IMR-90 (cell line): ENCODE measurements around the gene HS6ST2. TPM values are rescaled to one million over a fixed set of nuclear protein-coding genes. Genes with fewer than 3 reads are reported as not detected.
"Not testable (repeated sequence)": the region's sequence is repeated elsewhere in the genome, so short reads cannot be mapped to it uniquely, and the experiment has no call there.

Experiments used
- ATAC-seq: fragments of 200-7000 bp; cut with Tn5 transposase; 2 replicates; pipeline ENCODE4 v1.9.1; 2020; ENCODE audit warnings: low read depth, mild to moderate bottlenecking, moderate library complexity
- BruUV-seq: library from RNA; stranded (reverse); fragments of 400-500 nt; replicated peaks from 2 replicates; lab custom pipeline; 2021; lab: Mats Ljungman, UMichigan
- CTCF ChIA-PET: fragments of 300-600 bp; formaldehyde crosslinking; extraction: SDS; loops from one replicate; lab custom pipeline; 2021; ENCODE audit warnings: antibody characterized with exemption; lab: Yijun Ruan, JAX
- POLR2A ChIA-PET: fragments of 300-600 bp; sonication (Branson Sonifier 250); formaldehyde crosslinking; loops from one replicate; lab custom pipeline; 2022; ENCODE audit warnings: antibody characterized with exemption; ENCODE audit not compliant: unreplicated experiment; lab: Charles Lee
- DNase-seq: peaks from one replicate; pipeline ENCODE4 v3.0.0; 2013
- H2AFZ ChIP-seq: replicated peaks from 2 replicates; pipeline ENCODE3; 2013; ENCODE audit warnings: low read length, mild to moderate bottlenecking; ENCODE audit not compliant: poor library complexity
- H2AK5ac ChIP-seq: 2 replicates; pipeline ENCODE4 v1.6.1; 2013; ENCODE audit warnings: low read depth, low read length, inconsistent platforms
- H2AK9ac ChIP-seq: replicated peaks from 2 replicates; pipeline ENCODE3; 2013; ENCODE audit warnings: mild to moderate bottlenecking, low read depth, low read length, moderate library complexity; ENCODE audit not compliant: poor library complexity
- H2BK120ac ChIP-seq: 2 replicates; pipeline ENCODE4 v1.6.1; 2013; ENCODE audit warnings: low read depth, low read length, inconsistent platforms
- H2BK15ac ChIP-seq: 3 replicates; pipeline ENCODE4 v1.6.1; 2013; ENCODE audit warnings: low read depth, low read length, inconsistent platforms
- H2BK20ac ChIP-seq: 2 replicates; pipeline ENCODE4 v1.6.1; 2013; ENCODE audit warnings: low read depth, mild to moderate bottlenecking, inconsistent platforms, low read length, moderate library complexity
- H2BK5ac ChIP-seq: 2 replicates; pipeline ENCODE4 v1.6.1; 2013; ENCODE audit warnings: mild to moderate bottlenecking, low read depth, low read length, inconsistent platforms; ENCODE audit not compliant: poor library complexity, severe bottlenecking
- H3K14ac ChIP-seq: replicated peaks from 2 replicates; pipeline ENCODE4 v1.6.1; 2013; ENCODE audit warnings: low read depth, low read length, inconsistent platforms
- H3K18ac ChIP-seq: 2 replicates; pipeline ENCODE4 v1.6.1; 2013; ENCODE audit warnings: low read depth, low read length, control low read depth
- H3K23ac ChIP-seq: 2 replicates; pipeline ENCODE4 v1.6.1; 2013; ENCODE audit warnings: low read depth, low read length, inconsistent platforms
- H3K27ac ChIP-seq: 2 replicates; pipeline ENCODE4 v1.5.1; 2013; ENCODE audit warnings: mild to moderate bottlenecking, control low read depth, low read length; ENCODE audit not compliant: insufficient read depth
- H3K27me3 ChIP-seq: 2 replicates; pipeline ENCODE4 v1.6.1; 2013; ENCODE audit warnings: low read length; ENCODE audit not compliant: control insufficient read depth, insufficient read depth
- H3K36me3 ChIP-seq: 2 replicates; pipeline ENCODE4 v1.6.1; 2013; ENCODE audit warnings: low read length, mixed read lengths; ENCODE audit not compliant: control insufficient read depth, insufficient read depth
- H3K4ac ChIP-seq: 2 replicates; pipeline ENCODE4 v1.6.1; 2013; ENCODE audit warnings: low read depth, low read length, inconsistent platforms
- H3K4me1 ChIP-seq: 2 replicates; pipeline ENCODE4 v1.6.1; 2013; ENCODE audit warnings: low read length, mixed read lengths; ENCODE audit not compliant: control insufficient read depth, insufficient read depth
- H3K4me2 ChIP-seq: 2 replicates; pipeline ENCODE4 v1.6.1; 2013; ENCODE audit warnings: low read depth, mild to moderate bottlenecking, control low read depth, low read length, moderate library complexity
- H3K4me3 ChIP-seq: 2 replicates; pipeline ENCODE4 v1.5.1; 2013; ENCODE audit warnings: low read depth, mild to moderate bottlenecking, control low read depth, low read length, moderate library complexity; ENCODE audit not compliant: insufficient read depth
- H3K56ac ChIP-seq: 2 replicates; pipeline ENCODE4 v1.6.1; 2013; ENCODE audit warnings: low read length, inconsistent platforms; ENCODE audit not compliant: insufficient read depth; ENCODE audit errors: extremely low read depth
- H3K79me1 ChIP-seq, 2 experiments: 2 replicates each; pipeline ENCODE4 v1.6.1; 2013; ENCODE audit warnings: low read length in 2 of 2, inconsistent platforms in 1 of 2, low read depth in 1 of 2
- H3K9ac ChIP-seq: 2 replicates; pipeline ENCODE4 v1.6.1; 2013; ENCODE audit warnings: low read depth, low read length, control low read depth
- H3K9me1 ChIP-seq: 2 replicates; pipeline ENCODE4 v1.6.1; 2013; ENCODE audit warnings: low read length, inconsistent platforms; ENCODE audit not compliant: insufficient read depth
- H3K9me3 ChIP-seq: 2 replicates; pipeline ENCODE4 v1.6.1; 2013; ENCODE audit warnings: low read length; ENCODE audit not compliant: control insufficient read depth, insufficient read depth
- H4K20me1 ChIP-seq: 2 replicates; pipeline ENCODE4 v1.6.1; 2013; ENCODE audit warnings: low read length, inconsistent platforms; ENCODE audit not compliant: insufficient read depth
- H4K5ac ChIP-seq: 2 replicates; pipeline ENCODE4 v1.6.1; 2013; ENCODE audit warnings: mild to moderate bottlenecking, low read depth, low read length, control low read depth
- H4K8ac ChIP-seq, 2 experiments: 2 replicates each; pipeline ENCODE4 v1.6.1; 2013; ENCODE audit warnings: low read depth in 2 of 2, low read length in 2 of 2, control low read depth in 1 of 2, inconsistent platforms in 1 of 2
- H4K91ac ChIP-seq: 2 replicates; pipeline ENCODE4 v1.6.1; 2013; ENCODE audit warnings: low read depth, low read length, inconsistent platforms; ENCODE audit not compliant: insufficient read depth
- RCOR1 ChIP-seq: IDR thresholded peaks from 2 replicates; pipeline ENCODE4 v1.6.1; 2012; ENCODE audit warnings: mild to moderate bottlenecking, low read length, improper control_type of control experiment; ENCODE audit not compliant: insufficient replicate concordance
- WGBS, 2 experiments: methylation state at CpG; one replicate each; pipeline versions ENCODE4 v1.1.5 to v1.1.7; 2013; ENCODE audit warnings: missing lambda C conversion rate in 2 of 2; ENCODE audit not compliant: insufficient read length in 1 of 2; ENCODE audit errors: extremely low coverage in 2 of 2; 5-methylcytosine and 5-hydroxymethylcytosine counted together
- dilution Hi-C: fragments of 300-500 bp; cut with HindIII; formaldehyde crosslinking; loops from one replicate; pipeline ENCODE4 v1.14.3; 2018; ENCODE audit warnings: low sequenced_read_pairs; ENCODE audit not compliant: unreplicated experiment
- in situ Hi-C: fragments of 300-500 bp; cut with MboI; formaldehyde crosslinking; loops from 3 replicates; pipeline ENCODE4 v1.14.3; 2019; ENCODE audit warnings: low sequenced_read_pairs, inconsistent platforms, mixed read lengths
- intact Hi-C: fragments of 100-400 bp; cut with micrococcal nuclease; formaldehyde crosslinking; loops from 2 replicates; pipeline ENCODE4 v1.10.0; 2022
- polyA plus RNA-seq, 3 experiments: library from polyadenylated mRNA; depleted of rRNA; stranded (reverse); fragments of >200 nt; gene quantifications; 2 replicates each; pipeline ENCODE4 v1.2.3, GENCODE V29; 2012; ENCODE audit warnings: low replicate concordance in 1 of 3
- total RNA-seq: library from RNA; depleted of rRNA; stranded (reverse); fragments of >200 nt; gene quantifications from 2 replicates; pipeline ENCODE4 v1.2.3, GENCODE V29; 2012
- TF ChIP-seq, protein P1 (sequence below): fragments of 150-350 bp; IDR thresholded peaks from 2 replicates; pipeline ENCODE4 v1.6.1; 2017; ENCODE audit warnings: mild to moderate bottlenecking, antibody characterized with exemption, low read length, low read depth

The HS6ST2 gene
- total and polyA plus RNA-seq, 2 of the 4 experiments (the other 2 are of a cell fraction), result not detected

DNA sequence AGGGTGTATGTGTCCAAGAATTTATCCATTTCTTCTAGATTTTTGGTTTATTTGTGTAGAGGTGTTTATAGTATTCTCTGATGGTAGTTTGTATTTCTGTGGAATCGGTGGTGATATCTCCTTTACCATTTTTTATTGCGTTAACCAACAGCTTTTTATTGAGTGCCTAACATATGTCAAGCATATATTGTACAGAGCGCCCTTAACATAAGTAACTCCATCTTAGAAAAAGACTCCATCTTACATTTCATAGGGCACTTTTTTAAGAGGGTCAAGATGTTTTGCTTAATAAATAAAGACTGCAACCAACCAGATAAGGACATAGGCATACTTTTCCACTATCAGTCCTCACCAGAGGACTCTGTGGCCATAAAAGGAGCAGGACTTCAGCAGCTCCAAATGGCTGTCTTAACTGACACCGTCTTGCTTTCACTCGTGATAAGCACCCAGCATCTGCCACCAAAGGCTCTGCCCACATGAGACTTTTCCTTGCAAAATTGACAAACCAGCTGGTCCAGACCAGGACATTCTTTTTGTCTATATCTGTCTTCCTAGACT lies 75.0 kb downstream of the HS6ST2 start:
- Histone ChIP-seq H4K91ac (no peak overlapping the region), H3K36me3 (no peaks in the 10 kb centered on the region), H3K4me3 (no peak overlapping the region), H4K20me1 (no peaks in the 10 kb centered on the region), H2BK5ac (no peak overlapping the region), H2BK20ac (no peak overlapping the region), H3K27me3 (no peaks in the 10 kb centered on the region), H3K79me1 (no peaks in the 10 kb centered on the region), H3K4ac (no peak overlapping the region), H4K5ac (no peak overlapping the region), H4K8ac (no peak overlapping the region), H2BK120ac (no peak overlapping the region), H3K4me2 (no peak overlapping the region), H2BK15ac (no peak overlapping the region), H3K9me1 (no peaks in the 10 kb centered on the region), H3K9ac (no peak overlapping the region), H2AK9ac (no peak overlapping the region), H3K23ac (no peak overlapping the region), H3K14ac (no peak overlapping the region), H3K4me1 (no peaks in the 10 kb centered on the region), H2AK5ac (no peak overlapping the region), H2AFZ (no peak overlapping the region), H3K9me3 (no peaks in the 10 kb centered on the region; the same call in 1 of the 2 replicates), H3K18ac (no peak overlapping the region), H3K56ac (no peak overlapping the region), H3K27ac (no peak overlapping the region)
- ChIA-PET POLR2A (no interaction called here), CTCF (no interaction called here)
- in situ Hi-C loops (no loop called here), intact Hi-C loops (no loop called here), dilution Hi-C loops (no loop called here)
- WGBS, 2 experiments, result 10% methylated on average over 2 of the region's 5 CpGs; no CpG with 5 or more reads in 1 of the 2 experiments
- DNase-seq, result no peak
- no peak for ATAC-seq
- no TSS peak for BruUV-seq
- TF ChIP-seq, protein P1, sequence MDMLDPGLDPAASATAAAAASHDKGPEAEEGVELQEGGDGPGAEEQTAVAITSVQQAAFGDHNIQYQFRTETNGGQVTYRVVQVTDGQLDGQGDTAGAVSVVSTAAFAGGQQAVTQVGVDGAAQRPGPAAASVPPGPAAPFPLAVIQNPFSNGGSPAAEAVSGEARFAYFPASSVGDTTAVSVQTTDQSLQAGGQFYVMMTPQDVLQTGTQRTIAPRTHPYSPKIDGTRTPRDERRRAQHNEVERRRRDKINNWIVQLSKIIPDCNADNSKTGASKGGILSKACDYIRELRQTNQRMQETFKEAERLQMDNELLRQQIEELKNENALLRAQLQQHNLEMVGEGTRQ, result no peak
- TF ChIP-seq RCOR1, result no peak

DNA sequence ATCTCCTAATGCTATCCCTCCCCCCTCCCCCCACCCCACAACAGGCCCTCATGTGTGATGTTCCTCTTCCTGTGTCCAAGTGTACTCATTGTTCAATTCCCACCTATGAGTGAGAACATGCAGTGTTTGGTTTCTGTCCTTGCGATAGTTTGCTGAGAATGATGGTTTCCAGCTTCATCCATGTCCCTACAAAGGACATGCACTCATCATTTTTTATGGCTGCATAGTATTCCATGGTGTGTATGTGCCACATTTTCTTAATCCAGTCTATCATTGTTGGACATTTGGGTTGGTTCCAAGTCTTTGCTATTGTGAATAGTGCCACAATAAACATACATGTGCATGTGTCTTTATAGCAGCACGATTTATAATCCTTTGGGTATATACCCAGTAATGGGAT lies 77.7 kb downstream of the HS6ST2 start:
- H3K23ac ChIP-seq, H3K4me1 ChIP-seq, in situ Hi-C loops, H3K56ac ChIP-seq, H3K4ac ChIP-seq, BruUV-seq, H3K4me2 ChIP-seq, H4K20me1 ChIP-seq, H2BK15ac ChIP-seq, intact Hi-C loops, H3K4me3 ChIP-seq, H4K5ac ChIP-seq, H2AK9ac ChIP-seq, H3K9ac ChIP-seq, H2AK5ac ChIP-seq, H3K9me3 ChIP-seq, H4K91ac ChIP-seq, POLR2A ChIA-PET, H3K36me3 ChIP-seq, H3K79me1 ChIP-seq, dilution Hi-C loops, H3K9me1 ChIP-seq, H3K27ac ChIP-seq, H3K18ac ChIP-seq, H2BK5ac ChIP-seq, CTCF ChIA-PET, DNase-seq, ATAC-seq, H2BK120ac ChIP-seq, H2BK20ac ChIP-seq, H3K14ac ChIP-seq, H2AFZ ChIP-seq, H3K27me3 ChIP-seq, H4K8ac ChIP-seq: not testable (repeated sequence)
- WGBS, 2 experiments, result no CpG with 5 or more reads among the region's 2 CpGs
